IMR-90 (cell line): ENCODE measurements around the gene RBMS2. TPM values are rescaled to one million over a fixed set of nuclear protein-coding genes. Genes with fewer than 3 reads are reported as not detected.

Source experiments
- ATAC-seq: fragments of 200-7000 bp; cut with Tn5 transposase; 2 replicates; pipeline ENCODE4 v1.9.1; 2020; ENCODE audit warnings: low read depth, mild to moderate bottlenecking, moderate library complexity
- BruUV-seq: library from RNA; stranded (reverse); fragments of 400-500 nt; replicated peaks from 2 replicates; lab custom pipeline; 2021; lab: Mats Ljungman, UMichigan
- CTCF ChIA-PET: fragments of 300-600 bp; formaldehyde crosslinking; extraction: SDS; loops from one replicate; lab custom pipeline; 2021; ENCODE audit warnings: antibody characterized with exemption; lab: Yijun Ruan, JAX
- POLR2A ChIA-PET: fragments of 300-600 bp; sonication (Branson Sonifier 250); formaldehyde crosslinking; loops from one replicate; lab custom pipeline; 2022; ENCODE audit warnings: antibody characterized with exemption; ENCODE audit not compliant: unreplicated experiment; lab: Charles Lee
- DNase-seq: peaks from one replicate; pipeline ENCODE4 v3.0.0; 2013
- H2AFZ ChIP-seq: replicated peaks from 2 replicates; pipeline ENCODE3; 2013; ENCODE audit warnings: low read length, mild to moderate bottlenecking; ENCODE audit not compliant: poor library complexity
- H2AK5ac ChIP-seq: 2 replicates; pipeline ENCODE4 v1.6.1; 2013; ENCODE audit warnings: low read depth, low read length, inconsistent platforms
- H2AK9ac ChIP-seq: replicated peaks from 2 replicates; pipeline ENCODE3; 2013; ENCODE audit warnings: mild to moderate bottlenecking, low read depth, low read length, moderate library complexity; ENCODE audit not compliant: poor library complexity
- H2BK120ac ChIP-seq: 2 replicates; pipeline ENCODE4 v1.6.1; 2013; ENCODE audit warnings: low read depth, low read length, inconsistent platforms
- H2BK15ac ChIP-seq: 3 replicates; pipeline ENCODE4 v1.6.1; 2013; ENCODE audit warnings: low read depth, low read length, inconsistent platforms
- H2BK20ac ChIP-seq: 2 replicates; pipeline ENCODE4 v1.6.1; 2013; ENCODE audit warnings: low read depth, mild to moderate bottlenecking, inconsistent platforms, low read length, moderate library complexity
- H2BK5ac ChIP-seq: 2 replicates; pipeline ENCODE4 v1.6.1; 2013; ENCODE audit warnings: mild to moderate bottlenecking, low read depth, low read length, inconsistent platforms; ENCODE audit not compliant: poor library complexity, severe bottlenecking
- H3K14ac ChIP-seq: replicated peaks from 2 replicates; pipeline ENCODE4 v1.6.1; 2013; ENCODE audit warnings: low read depth, low read length, inconsistent platforms
- H3K18ac ChIP-seq: 2 replicates; pipeline ENCODE4 v1.6.1; 2013; ENCODE audit warnings: low read depth, low read length, control low read depth
- H3K23ac ChIP-seq: 2 replicates; pipeline ENCODE4 v1.6.1; 2013; ENCODE audit warnings: low read depth, low read length, inconsistent platforms
- H3K27ac ChIP-seq: 2 replicates; pipeline ENCODE4 v1.5.1; 2013; ENCODE audit warnings: mild to moderate bottlenecking, control low read depth, low read length; ENCODE audit not compliant: insufficient read depth
- H3K27me3 ChIP-seq: 2 replicates; pipeline ENCODE4 v1.6.1; 2013; ENCODE audit warnings: low read length; ENCODE audit not compliant: control insufficient read depth, insufficient read depth
- H3K36me3 ChIP-seq: 2 replicates; pipeline ENCODE4 v1.6.1; 2013; ENCODE audit warnings: low read length, mixed read lengths; ENCODE audit not compliant: control insufficient read depth, insufficient read depth
- H3K4ac ChIP-seq: 2 replicates; pipeline ENCODE4 v1.6.1; 2013; ENCODE audit warnings: low read depth, low read length, inconsistent platforms
- H3K4me1 ChIP-seq: 2 replicates; pipeline ENCODE4 v1.6.1; 2013; ENCODE audit warnings: low read length, mixed read lengths; ENCODE audit not compliant: control insufficient read depth, insufficient read depth
- H3K4me2 ChIP-seq: 2 replicates; pipeline ENCODE4 v1.6.1; 2013; ENCODE audit warnings: low read depth, mild to moderate bottlenecking, control low read depth, low read length, moderate library complexity
- H3K4me3 ChIP-seq: 2 replicates; pipeline ENCODE4 v1.5.1; 2013; ENCODE audit warnings: low read depth, mild to moderate bottlenecking, control low read depth, low read length, moderate library complexity; ENCODE audit not compliant: insufficient read depth
- H3K56ac ChIP-seq: 2 replicates; pipeline ENCODE4 v1.6.1; 2013; ENCODE audit warnings: low read length, inconsistent platforms; ENCODE audit not compliant: insufficient read depth; ENCODE audit errors: extremely low read depth
- H3K79me1 ChIP-seq, 2 experiments: 2 replicates each; pipeline ENCODE4 v1.6.1; 2013; ENCODE audit warnings: low read length in 2 of 2, inconsistent platforms in 1 of 2, low read depth in 1 of 2
- H3K9ac ChIP-seq: 2 replicates; pipeline ENCODE4 v1.6.1; 2013; ENCODE audit warnings: low read depth, low read length, control low read depth
- H3K9me1 ChIP-seq: 2 replicates; pipeline ENCODE4 v1.6.1; 2013; ENCODE audit warnings: low read length, inconsistent platforms; ENCODE audit not compliant: insufficient read depth
- H3K9me3 ChIP-seq: 2 replicates; pipeline ENCODE4 v1.6.1; 2013; ENCODE audit warnings: low read length; ENCODE audit not compliant: control insufficient read depth, insufficient read depth
- H4K20me1 ChIP-seq: 2 replicates; pipeline ENCODE4 v1.6.1; 2013; ENCODE audit warnings: low read length, inconsistent platforms; ENCODE audit not compliant: insufficient read depth
- H4K5ac ChIP-seq: 2 replicates; pipeline ENCODE4 v1.6.1; 2013; ENCODE audit warnings: mild to moderate bottlenecking, low read depth, low read length, control low read depth
- H4K8ac ChIP-seq, 2 experiments: 2 replicates each; pipeline ENCODE4 v1.6.1; 2013; ENCODE audit warnings: low read depth in 2 of 2, low read length in 2 of 2, control low read depth in 1 of 2, inconsistent platforms in 1 of 2
- H4K91ac ChIP-seq: 2 replicates; pipeline ENCODE4 v1.6.1; 2013; ENCODE audit warnings: low read depth, low read length, inconsistent platforms; ENCODE audit not compliant: insufficient read depth
- CEBPB ChIP-seq: IDR thresholded peaks from 2 replicates; pipeline ENCODE4 v1.6.1; 2012; ENCODE audit warnings: low read depth, low read length, improper control_type of control experiment
- CHD1 ChIP-seq: IDR thresholded peaks from 2 replicates; pipeline ENCODE4 v1.6.1; 2012; ENCODE audit warnings: low read depth, low read length, improper control_type of control experiment
- NFE2L2 ChIP-seq: fragments of 150-350 bp; IDR thresholded peaks from 2 replicates; pipeline ENCODE4 v1.6.1; 2016; ENCODE audit warnings: low read depth, mild to moderate bottlenecking, low read length
- RAD21 ChIP-seq: IDR thresholded peaks from 2 replicates; pipeline ENCODE4 v1.6.1; 2012; ENCODE audit warnings: low read length, improper control_type of control experiment
- RFX5 ChIP-seq: IDR thresholded peaks from 2 replicates; pipeline ENCODE4 v1.8.0; 2012; ENCODE audit warnings: low read depth, mild to moderate bottlenecking, low read length, moderate library complexity
- WGBS, 2 experiments: methylation state at CpG; one replicate each; pipeline versions ENCODE4 v1.1.5 to v1.1.7; 2013; ENCODE audit warnings: missing lambda C conversion rate in 2 of 2; ENCODE audit not compliant: insufficient read length in 1 of 2; ENCODE audit errors: extremely low coverage in 2 of 2; 5-methylcytosine and 5-hydroxymethylcytosine counted together
- dilution Hi-C: fragments of 300-500 bp; cut with HindIII; formaldehyde crosslinking; loops from one replicate; pipeline ENCODE4 v1.14.3; 2018; ENCODE audit warnings: low sequenced_read_pairs; ENCODE audit not compliant: unreplicated experiment
- in situ Hi-C: fragments of 300-500 bp; cut with MboI; formaldehyde crosslinking; loops from 3 replicates; pipeline ENCODE4 v1.14.3; 2019; ENCODE audit warnings: low sequenced_read_pairs, inconsistent platforms, mixed read lengths
- intact Hi-C: fragments of 100-400 bp; cut with micrococcal nuclease; formaldehyde crosslinking; loops from 2 replicates; pipeline ENCODE4 v1.10.0; 2022
- polyA plus RNA-seq, 3 experiments: library from polyadenylated mRNA; depleted of rRNA; stranded (reverse); fragments of >200 nt; gene quantifications; 2 replicates each; pipeline ENCODE4 v1.2.3, GENCODE V29; 2012; ENCODE audit warnings: low replicate concordance in 1 of 3
- total RNA-seq: library from RNA; depleted of rRNA; stranded (reverse); fragments of >200 nt; gene quantifications from 2 replicates; pipeline ENCODE4 v1.2.3, GENCODE V29; 2012
- TF ChIP-seq, protein P1 (sequence below): fragments of 150-350 bp; IDR thresholded peaks from 2 replicates; pipeline ENCODE4 v1.6.1; 2017; ENCODE audit warnings: mild to moderate bottlenecking, antibody characterized with exemption, low read length, low read depth
- TF ChIP-seq, protein P2 (sequence below): conservative IDR thresholded peaks from 2 replicates; pipeline ENCODE4 v1.5.1; 2012; ENCODE audit warnings: mild to moderate bottlenecking, low read depth, low read length, improper control_type of control experiment

RBMS2 gene
- total and polyA plus RNA-seq, 2 of the 4 experiments (the other 2 are of a cell fraction) = 38.0 to 43.6 TPM

- Histone ChIP-seq H3K36me3 (peaks cover 35% of the 10 kb centered on the region), H2BK15ac (no peak overlapping the region), H4K5ac (no peak overlapping the region), H3K9me1 (peaks cover 8% of the 10 kb centered on the region; the same call in 1 of the 2 replicates), H2AK5ac (no peak overlapping the region), H2AFZ (no peak overlapping the region), H2AK9ac (no peak overlapping the region), H4K8ac (no peak overlapping the region), H3K14ac (0 out of 2 replicates have a peak overlapping the region, but pooled peaks have one; percentile 42), H4K20me1 (no peaks in the 10 kb centered on the region), H4K91ac (no peak overlapping the region), H3K4me3 (no peak overlapping the region), H3K27ac (no peak overlapping the region), H3K23ac (no peak overlapping the region), H3K4me2 (no peak overlapping the region), H3K9ac (no peak overlapping the region), H3K4me1 (no peaks in the 10 kb centered on the region), H3K27me3 (no peaks in the 10 kb centered on the region), H3K9me3 (no peaks in the 10 kb centered on the region), H2BK120ac (no peak overlapping the region), H3K4ac (no peak overlapping the region), H3K56ac (no peak overlapping the region), H3K79me1 (peaks cover 0 to 26% of the 10 kb centered on the region in 2 experiments; a peak in 2 of 4 replicates), H2BK5ac (no peak overlapping the region), H2BK20ac (no peak overlapping the region), H3K18ac (no peak overlapping the region)
- ChIA-PET CTCF (interaction anchor here (1.0 to 1.5 kb wide), 5 partner anchors 8 to 68 kb away, joined by 3 to 4 read pairs (median 3); no protein-coding TSS in a partner anchor), POLR2A (no interaction called here)
- no peak for TF ChIP-seq RAD21
- TF ChIP-seq CEBPB = no peak
- TF ChIP-seq RFX5 = no peak
- no peak for TF ChIP-seq CHD1
- TF ChIP-seq, protein P1, sequence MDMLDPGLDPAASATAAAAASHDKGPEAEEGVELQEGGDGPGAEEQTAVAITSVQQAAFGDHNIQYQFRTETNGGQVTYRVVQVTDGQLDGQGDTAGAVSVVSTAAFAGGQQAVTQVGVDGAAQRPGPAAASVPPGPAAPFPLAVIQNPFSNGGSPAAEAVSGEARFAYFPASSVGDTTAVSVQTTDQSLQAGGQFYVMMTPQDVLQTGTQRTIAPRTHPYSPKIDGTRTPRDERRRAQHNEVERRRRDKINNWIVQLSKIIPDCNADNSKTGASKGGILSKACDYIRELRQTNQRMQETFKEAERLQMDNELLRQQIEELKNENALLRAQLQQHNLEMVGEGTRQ = no peak
- no peak for TF ChIP-seq NFE2L2
- TF ChIP-seq, protein P2, sequence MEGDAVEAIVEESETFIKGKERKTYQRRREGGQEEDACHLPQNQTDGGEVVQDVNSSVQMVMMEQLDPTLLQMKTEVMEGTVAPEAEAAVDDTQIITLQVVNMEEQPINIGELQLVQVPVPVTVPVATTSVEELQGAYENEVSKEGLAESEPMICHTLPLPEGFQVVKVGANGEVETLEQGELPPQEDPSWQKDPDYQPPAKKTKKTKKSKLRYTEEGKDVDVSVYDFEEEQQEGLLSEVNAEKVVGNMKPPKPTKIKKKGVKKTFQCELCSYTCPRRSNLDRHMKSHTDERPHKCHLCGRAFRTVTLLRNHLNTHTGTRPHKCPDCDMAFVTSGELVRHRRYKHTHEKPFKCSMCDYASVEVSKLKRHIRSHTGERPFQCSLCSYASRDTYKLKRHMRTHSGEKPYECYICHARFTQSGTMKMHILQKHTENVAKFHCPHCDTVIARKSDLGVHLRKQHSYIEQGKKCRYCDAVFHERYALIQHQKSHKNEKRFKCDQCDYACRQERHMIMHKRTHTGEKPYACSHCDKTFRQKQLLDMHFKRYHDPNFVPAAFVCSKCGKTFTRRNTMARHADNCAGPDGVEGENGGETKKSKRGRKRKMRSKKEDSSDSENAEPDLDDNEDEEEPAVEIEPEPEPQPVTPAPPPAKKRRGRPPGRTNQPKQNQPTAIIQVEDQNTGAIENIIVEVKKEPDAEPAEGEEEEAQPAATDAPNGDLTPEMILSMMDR = no peak
- 58% methylated on average over 4 of the region's 10 CpGs; no CpG with 5 or more reads in 1 of the 2 experiments for WGBS, 2 experiments
- DNase-seq (peak; percentile 69), ATAC-seq (no peak)
- intact Hi-C loops = no loop called here
- in situ Hi-C loops = no loop called here
- dilution Hi-C loops = no loop called here
- BruUV-seq = no TSS peak
Measured at GRCh38 chr12:56581418-56582145, 60.0 kb downstream of the RBMS2 start.
